HAP-1 (cell line): Measurements from ENCODE around the gene ADNP.

Experiments
- DNase-seq, 2 experiments: peaks; one replicate each; pipeline ENCODE4 v3.0.0-alpha.2; 2016 to 2020; ENCODE audit warnings: low spot score in 2 of 2
- H3K27me3 ChIP-seq: fragments of 250-450 bp; sonication (Bioruptor Pico); 2 replicates; pipeline ENCODE4 v1.5.1; 2020; ENCODE audit warnings: low read depth, mild to moderate bottlenecking, moderate library complexity
- H3K36me3 ChIP-seq: fragments of 250-450 bp; sonication (Bioruptor Pico); replicated peaks from 2 replicates; pipeline ENCODE4 v1.5.1; 2020; ENCODE audit warnings: mild to moderate bottlenecking
- H3K4me1 ChIP-seq: fragments of 250-450 bp; sonication (Bioruptor Pico); 2 replicates; pipeline ENCODE4 v1.5.1; 2020; ENCODE audit warnings: mild to moderate bottlenecking
- H3K4me3 ChIP-seq: fragments of 250-450 bp; sonication (Bioruptor Pico); 2 replicates; pipeline ENCODE4 v1.5.1; 2020; ENCODE audit warnings: mild to moderate bottlenecking, moderate library complexity
- H3K9me3 ChIP-seq: fragments of 250-450 bp; sonication (Bioruptor Pico); 2 replicates; pipeline ENCODE4 v1.5.1; 2020; ENCODE audit warnings: mild to moderate bottlenecking, moderate library complexity
- in situ Hi-C: fragments of 300-500 bp; cut with MboI; formaldehyde crosslinking; loops from 3 replicates; pipeline ENCODE4 v1.14.3; 2020; ENCODE audit warnings: low sequenced_read_pairs, inconsistent platforms, mixed read lengths

The ADNP gene

DNA sequence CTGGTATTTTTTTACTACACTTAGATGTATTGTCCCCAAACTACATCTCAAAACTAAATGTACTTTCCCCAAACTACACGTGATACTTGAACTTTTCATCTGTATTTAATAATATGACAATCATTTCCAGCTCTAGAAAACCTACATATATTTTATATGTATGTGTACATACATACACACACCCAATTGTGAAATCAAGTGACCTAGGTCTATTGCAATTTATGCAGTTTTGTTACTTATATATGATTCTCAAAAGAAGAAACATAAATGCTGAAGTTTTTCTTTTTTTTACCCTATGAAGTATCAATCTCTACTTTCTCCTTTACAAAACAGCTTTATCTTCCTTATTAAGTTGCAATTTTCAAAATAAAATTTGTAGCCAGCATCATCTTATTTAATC is 4.7 kb downstream of the ADNP start:
- peaks cover 41% of the 10 kb centered on the region for H3K4me1 ChIP-seq
- no peaks in the 10 kb centered on the region for H3K27me3 ChIP-seq
- DNase-seq: no peak
- in situ Hi-C loops: no loop called here
- H3K4me3 ChIP-seq: no peak overlapping the region
- H3K9me3 ChIP-seq: no peaks in the 10 kb centered on the region
- H3K36me3 ChIP-seq: peaks cover 67% of the 10 kb centered on the region

DNA sequence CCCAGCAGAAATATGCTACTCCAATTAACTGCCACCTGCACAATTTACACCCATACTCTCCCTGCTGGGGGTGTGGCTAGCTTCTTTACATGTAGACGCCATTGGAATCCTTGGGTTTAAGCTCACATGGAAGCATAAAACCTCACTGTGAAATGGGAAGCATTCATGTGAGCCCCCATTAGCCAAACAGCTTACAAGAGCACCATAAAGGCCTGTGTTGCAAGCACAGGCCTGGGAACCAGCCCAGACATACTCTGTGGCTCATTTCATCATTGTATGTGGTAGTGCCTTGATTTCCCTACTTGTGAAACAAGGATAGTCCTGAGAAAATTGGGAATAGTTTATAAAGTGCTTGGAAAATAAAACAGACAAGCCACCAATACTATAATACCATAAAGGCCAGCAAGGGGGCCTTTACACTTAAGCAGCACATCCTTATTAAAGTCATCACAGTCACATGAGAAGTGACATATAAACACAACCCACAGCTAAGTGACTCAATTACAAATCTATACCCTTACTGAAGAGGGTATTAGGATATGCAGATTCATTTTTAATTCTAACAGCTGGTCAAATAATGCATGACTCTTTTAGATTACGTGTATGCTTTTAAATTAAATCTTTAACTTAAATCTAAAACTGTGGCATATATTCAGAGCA is 6.8 kb downstream of the ADNP start:
- no peaks in the 10 kb centered on the region for H3K27me3 ChIP-seq
- DNase-seq: no peak
- in situ Hi-C loops: no loop called here
- peaks cover 46% of the 10 kb centered on the region for H3K4me1 ChIP-seq
- H3K9me3 ChIP-seq: no peaks in the 10 kb centered on the region
- H3K4me3 ChIP-seq: no peak overlapping the region
- peaks cover 78% of the 10 kb centered on the region for H3K36me3 ChIP-seq

DNA sequence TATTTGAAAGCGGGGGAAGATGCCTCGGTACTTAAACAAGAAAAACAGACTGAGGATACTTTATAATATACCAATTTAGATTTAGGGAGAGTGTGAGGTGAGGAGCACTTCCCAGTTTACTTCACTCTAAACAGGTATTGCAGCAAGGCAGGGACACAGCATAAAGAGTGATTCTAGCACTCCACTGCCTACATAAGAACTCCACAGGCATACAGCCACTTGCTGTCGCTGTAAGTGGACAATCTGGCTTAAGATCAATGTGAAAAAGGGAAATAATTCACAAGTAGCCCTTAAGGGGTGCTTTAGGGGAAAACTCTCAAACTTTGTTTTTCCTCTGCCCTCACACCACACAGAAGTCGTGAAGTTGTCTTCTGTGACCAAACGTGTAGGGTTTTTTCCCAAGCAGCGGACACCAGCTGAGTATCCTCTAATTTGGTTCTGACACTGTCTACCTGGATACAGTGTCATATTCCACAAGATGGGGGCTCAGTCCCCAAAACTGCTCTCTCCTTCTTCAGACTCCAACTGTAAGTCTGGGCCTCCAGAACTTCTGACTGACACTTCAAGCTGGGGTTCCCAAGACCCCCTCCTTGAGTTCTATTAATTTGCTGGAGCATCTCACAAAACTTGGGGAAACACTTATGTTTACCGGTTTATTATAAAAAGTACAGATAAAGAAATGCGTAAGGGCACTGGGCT is 9.3 kb downstream of the ADNP start:
- in situ Hi-C loops: no loop called here
- no peak for DNase-seq
- H3K4me3 ChIP-seq: no peak overlapping the region
- no peaks in the 10 kb centered on the region for H3K9me3 ChIP-seq
- no peaks in the 10 kb centered on the region for H3K27me3 ChIP-seq
- peaks cover 71% of the 10 kb centered on the region for H3K36me3 ChIP-seq
- peaks cover 36% of the 10 kb centered on the region for H3K4me1 ChIP-seq

DNA sequence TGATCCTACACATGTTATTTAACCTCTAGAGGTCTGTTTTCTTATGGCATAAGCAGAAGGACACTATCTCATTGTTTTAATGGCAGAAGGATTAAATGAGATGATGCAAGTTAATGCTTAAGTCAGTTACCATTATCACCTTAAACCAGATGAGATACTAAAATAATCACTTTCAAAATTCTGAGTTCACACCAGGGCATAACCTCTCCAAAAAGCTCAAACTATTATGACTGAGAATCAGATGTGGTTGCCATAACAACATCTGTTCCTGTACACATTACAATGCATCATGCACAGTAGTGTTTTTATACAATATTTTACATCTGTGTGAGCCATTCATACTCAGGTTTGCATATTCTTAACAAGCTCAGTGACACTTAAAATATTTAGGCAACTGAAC is 10.2 kb downstream of the ADNP start:
- in situ Hi-C loops: no loop called here
- DNase-seq: no peak
- H3K36me3 ChIP-seq: peaks cover 62% of the 10 kb centered on the region

DNA sequence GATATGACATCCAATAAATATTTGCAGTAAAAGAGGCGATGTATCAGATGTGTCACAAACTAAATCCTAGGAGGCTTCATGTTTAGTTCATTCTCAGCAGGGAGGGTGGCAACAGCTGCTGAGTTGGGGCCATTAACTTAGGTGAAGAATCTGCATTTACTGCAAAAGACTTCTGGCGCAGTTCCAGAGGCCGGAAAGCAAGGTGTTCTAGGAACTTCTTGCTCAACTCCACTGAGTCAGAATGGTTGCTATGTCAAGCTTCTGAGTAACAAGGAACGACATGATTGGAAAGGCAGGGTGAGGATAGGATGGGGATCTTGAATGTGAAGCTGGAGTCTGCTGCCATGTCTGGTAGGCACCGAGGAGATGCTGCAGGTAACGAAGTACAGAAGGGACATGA is 11.7 kb downstream of the ADNP start:
- Histone ChIP-seq H3K4me3 (no peak overlapping the region), H3K36me3 (peaks cover 52% of the 10 kb centered on the region), H3K4me1 (peaks cover 37% of the 10 kb centered on the region), H3K27me3 (no peaks in the 10 kb centered on the region), H3K9me3 (no peaks in the 10 kb centered on the region)
- peak in 1 of 2 experiments; percentile 32 for DNase-seq
- in situ Hi-C loops: no loop called here

More for the DNA sequence above, 10.2 kb downstream of the ADNP start:
- no peaks in the 10 kb centered on the region for H3K9me3 ChIP-seq
- no peaks in the 10 kb centered on the region for H3K27me3 ChIP-seq
- H3K4me1 ChIP-seq: peaks cover 33% of the 10 kb centered on the region
- no peak overlapping the region for H3K4me3 ChIP-seq

DNA sequence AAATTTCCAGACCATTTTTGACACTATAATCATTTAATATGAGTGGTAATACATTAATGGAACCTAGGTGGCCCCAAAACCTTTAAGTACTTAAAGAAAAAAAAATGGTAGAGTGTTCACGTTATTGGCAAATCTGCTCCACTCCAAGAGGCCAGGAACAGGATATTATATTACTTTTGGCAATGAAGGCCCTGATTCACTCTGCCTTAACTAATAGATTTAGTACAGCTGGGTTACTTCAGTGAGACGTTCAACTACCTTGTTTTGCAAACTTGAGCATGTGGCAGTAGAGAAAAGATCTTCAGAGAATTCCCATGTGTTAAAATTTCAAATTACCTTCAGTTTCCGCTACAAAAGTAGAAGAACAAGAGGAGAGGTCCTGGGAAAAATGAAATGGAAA is 12.8 kb downstream of the ADNP start:
- Histone ChIP-seq H3K4me1 (peaks cover 35% of the 10 kb centered on the region), H3K4me3 (no peak overlapping the region), H3K9me3 (no peaks in the 10 kb centered on the region), H3K36me3 (peaks cover 49% of the 10 kb centered on the region), H3K27me3 (no peaks in the 10 kb centered on the region)
- in situ Hi-C loops: no loop called here
- DNase-seq: no peak

DNA sequence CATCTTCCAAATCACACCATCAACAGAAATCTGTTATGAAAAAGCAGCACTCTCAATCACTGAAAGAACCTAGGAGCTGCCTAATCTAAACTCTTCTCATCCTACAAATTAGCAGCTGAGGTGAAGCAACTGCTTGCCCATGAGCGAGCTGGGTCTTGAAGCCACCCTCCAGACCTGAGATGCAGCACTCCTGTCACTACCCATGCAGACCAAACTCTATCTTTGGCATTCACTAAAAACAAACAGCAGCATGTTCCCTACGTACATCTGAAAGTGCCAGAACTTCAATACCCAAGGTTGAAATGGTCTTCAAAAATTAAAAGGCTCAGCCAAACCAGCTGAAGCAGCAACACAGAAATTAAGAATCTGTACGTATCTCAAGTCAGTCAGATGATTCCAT is 14.3 kb downstream of the ADNP start:
- Histone ChIP-seq H3K36me3 (peaks cover 48% of the 10 kb centered on the region), H3K27me3 (no peaks in the 10 kb centered on the region), H3K9me3 (no peaks in the 10 kb centered on the region), H3K4me1 (peaks cover 33% of the 10 kb centered on the region), H3K4me3 (no peak overlapping the region)
- in situ Hi-C loops: no loop called here
- DNase-seq: no peak

DNA sequence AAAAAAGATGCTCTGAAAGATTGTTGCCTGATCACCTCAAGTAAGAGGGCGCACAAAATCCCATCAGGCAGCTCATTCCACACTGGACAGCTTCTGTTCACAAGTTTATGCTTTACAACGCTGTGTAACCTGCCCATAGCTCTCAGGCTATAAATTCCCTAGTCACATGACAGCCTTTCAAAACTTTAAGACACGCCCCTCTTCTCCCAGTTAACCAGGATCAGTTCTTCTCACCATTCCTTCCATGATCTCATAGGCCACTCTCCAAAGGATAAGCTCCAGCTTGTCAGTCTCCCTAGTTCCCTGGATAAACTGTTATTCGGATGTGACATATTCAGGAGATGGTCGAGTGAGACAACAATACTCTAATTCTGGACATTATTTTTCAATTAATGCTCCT is 15.0 kb downstream of the ADNP start:
- Histone ChIP-seq H3K36me3 (peaks cover 53% of the 10 kb centered on the region), H3K27me3 (no peaks in the 10 kb centered on the region), H3K4me1 (peaks cover 27% of the 10 kb centered on the region), H3K9me3 (no peaks in the 10 kb centered on the region), H3K4me3 (no peak overlapping the region)
- in situ Hi-C loops: no loop called here
- peak; percentile 47 to 67 for DNase-seq

DNA sequence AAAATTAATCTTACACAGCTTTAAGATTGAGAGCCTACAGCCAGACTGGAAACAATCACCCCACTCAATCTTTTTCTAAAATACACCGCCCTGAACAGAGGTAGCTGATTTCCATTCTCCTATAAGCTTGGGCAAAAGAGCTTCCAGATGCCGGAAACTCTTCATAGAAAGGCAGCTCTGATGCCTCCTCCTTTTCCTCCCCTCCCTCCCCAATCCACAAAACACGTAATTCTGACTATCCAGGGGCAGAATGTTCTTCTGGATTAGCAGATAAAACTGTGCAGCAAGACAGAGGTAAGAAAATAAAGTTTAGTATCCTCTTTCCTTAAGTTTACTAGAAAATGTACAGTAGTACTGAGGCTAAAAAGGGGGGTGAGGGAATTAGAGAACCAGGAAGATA is 15.8 kb downstream of the ADNP start:
- peaks cover 21% of the 10 kb centered on the region for H3K4me1 ChIP-seq
- no peaks in the 10 kb centered on the region for H3K9me3 ChIP-seq
- no peak for DNase-seq
- H3K27me3 ChIP-seq: no peaks in the 10 kb centered on the region
- peaks cover 51% of the 10 kb centered on the region for H3K36me3 ChIP-seq
- no peak overlapping the region for H3K4me3 ChIP-seq
- in situ Hi-C loops: no loop called here

DNA sequence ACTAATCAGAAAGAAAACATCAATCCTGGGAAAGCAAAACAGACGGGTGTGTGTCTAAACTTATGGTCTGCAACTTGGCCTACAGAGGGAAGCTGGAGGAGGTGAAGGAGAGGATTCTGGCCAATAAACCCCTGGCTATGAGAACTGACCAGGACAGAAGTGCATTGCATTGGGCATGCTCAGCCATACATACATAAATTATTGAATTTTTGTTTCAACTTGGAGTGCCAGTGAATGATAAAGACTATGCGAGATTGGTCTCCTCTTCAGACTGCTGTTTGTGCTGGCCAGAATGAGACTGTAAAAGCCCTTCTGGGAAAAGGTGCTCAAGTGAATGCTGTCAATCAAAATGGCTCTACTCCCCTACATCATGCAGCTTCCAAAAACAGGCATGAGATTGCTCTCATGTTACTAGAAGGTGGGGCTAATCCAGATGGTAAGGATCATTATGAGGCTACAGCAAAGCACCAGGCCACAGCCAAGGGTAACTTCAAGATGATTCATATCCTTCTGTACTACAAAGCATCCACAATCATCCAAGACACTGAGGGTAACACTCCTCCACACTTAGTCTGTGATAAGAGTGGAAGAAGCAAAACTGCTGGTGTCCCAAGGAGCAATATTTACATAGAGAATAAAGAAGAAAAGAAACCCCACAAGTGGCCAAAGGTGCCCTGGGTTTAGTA is 17.4 kb downstream of the ADNP start:
- H3K27me3 ChIP-seq: no peaks in the 10 kb centered on the region
- H3K36me3 ChIP-seq: peaks cover 49% of the 10 kb centered on the region
- H3K4me3 ChIP-seq: no peak overlapping the region
- peaks cover 20% of the 10 kb centered on the region for H3K4me1 ChIP-seq
- no peak for DNase-seq
- in situ Hi-C loops: no loop called here
- H3K9me3 ChIP-seq: no peaks in the 10 kb centered on the region

DNA sequence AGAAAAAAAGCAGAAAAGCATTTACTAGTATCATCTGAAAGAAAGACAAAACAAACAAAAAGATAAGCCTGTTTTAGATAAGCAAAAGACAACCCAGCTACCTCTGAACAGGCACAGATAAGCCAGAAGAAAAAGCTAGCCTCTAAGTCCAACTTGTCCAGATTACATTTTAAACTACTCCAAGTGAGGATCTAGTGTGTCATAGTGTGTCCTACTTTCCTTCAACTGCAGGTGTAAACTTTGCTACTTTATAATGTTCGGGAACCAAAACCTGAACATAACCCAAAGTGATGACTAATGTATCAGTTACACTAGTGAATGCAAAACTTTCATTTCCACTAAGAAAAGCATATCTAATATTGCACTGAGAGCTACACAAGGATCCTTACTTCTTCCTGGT is 19.5 kb downstream of the ADNP start:
- Histone ChIP-seq H3K36me3 (peaks cover 38% of the 10 kb centered on the region), H3K9me3 (no peaks in the 10 kb centered on the region), H3K4me1 (peaks cover 12% of the 10 kb centered on the region), H3K4me3 (no peak overlapping the region), H3K27me3 (no peaks in the 10 kb centered on the region)
- in situ Hi-C loops: no loop called here
- no peak for DNase-seq

DNA sequence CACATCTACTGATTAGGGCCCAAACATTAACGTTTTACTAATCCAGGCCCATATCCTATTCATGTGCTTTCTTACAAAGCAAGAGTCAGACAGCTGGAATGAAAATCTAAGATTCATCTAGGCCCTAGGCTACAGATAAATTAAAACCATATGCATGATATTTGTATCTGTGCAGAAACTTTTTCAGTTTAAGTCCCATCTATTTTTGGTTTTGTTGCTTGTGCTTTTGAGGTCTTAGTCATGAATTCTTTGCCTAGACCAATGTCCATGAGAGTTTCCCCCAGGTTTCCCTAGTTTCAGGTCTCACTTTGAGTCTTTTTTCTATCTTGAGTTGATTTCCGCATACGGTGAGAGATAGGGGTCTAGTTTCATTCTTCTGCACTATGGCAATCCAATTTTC is 20.2 kb downstream of the ADNP start:
- in situ Hi-C loops: no loop called here
- H3K36me3 ChIP-seq: peaks cover 40% of the 10 kb centered on the region
- no peaks in the 10 kb centered on the region for H3K9me3 ChIP-seq
- H3K27me3 ChIP-seq: no peaks in the 10 kb centered on the region
- peaks cover 10% of the 10 kb centered on the region for H3K4me1 ChIP-seq
- no peak for DNase-seq
- no peak overlapping the region for H3K4me3 ChIP-seq

DNA sequence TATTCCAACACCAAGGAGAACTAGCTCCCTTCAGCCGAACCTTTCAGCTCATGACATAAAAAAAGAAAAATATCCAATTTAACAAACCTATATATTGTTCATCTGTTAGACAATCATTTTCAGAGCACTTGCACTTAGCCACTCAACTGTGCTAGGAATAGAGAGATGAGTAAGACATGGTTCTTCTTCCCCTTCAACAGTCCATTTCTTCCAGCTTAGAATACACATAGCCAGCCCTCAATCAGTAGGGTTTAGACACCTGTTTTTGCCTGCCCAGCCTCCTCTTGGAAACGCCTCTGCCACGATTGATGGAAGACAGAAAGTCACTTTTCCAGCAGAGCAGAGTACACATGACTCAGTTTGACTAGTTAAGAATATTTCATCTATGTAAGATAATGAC is 21.8 kb downstream of the ADNP start:
- H3K9me3 ChIP-seq: no peaks in the 10 kb centered on the region
- H3K4me1 ChIP-seq: peaks cover 6% of the 10 kb centered on the region
- H3K4me3 ChIP-seq: no peak overlapping the region
- in situ Hi-C loops: no loop called here
- no peak for DNase-seq
- no peaks in the 10 kb centered on the region for H3K27me3 ChIP-seq
- H3K36me3 ChIP-seq: peaks cover 43% of the 10 kb centered on the region

DNA sequence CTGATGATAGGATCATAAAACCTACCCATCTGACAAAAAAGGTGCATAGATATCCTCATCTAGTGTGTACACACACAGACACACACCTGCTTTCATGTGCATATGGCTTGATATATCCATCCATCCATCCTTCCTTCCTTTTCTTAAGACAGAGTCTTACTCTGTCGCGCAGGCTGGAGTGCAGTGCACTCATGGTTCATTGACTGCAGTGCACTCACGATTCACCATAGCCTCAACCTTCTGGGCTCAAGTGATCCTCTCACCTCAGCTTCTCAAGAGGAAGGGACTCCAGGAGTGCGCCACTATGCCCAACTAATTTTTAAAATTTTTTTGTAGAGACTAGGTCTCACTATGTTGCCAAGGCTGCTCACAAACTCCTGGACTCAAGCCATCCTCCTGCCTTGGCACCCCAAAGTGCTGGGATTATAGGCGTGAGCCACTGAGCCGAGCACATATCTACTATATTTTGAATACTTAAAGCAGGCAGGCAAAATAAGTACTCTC is 27.1 kb downstream of the ADNP start:
- DNase-seq: no peak
- Histone ChIP-seq H3K36me3 (peaks cover 66% of the 10 kb centered on the region), H3K27me3 (no peaks in the 10 kb centered on the region), H3K4me3 (no peak overlapping the region), H3K9me3 (no peaks in the 10 kb centered on the region), H3K4me1 (peaks cover 6% of the 10 kb centered on the region)
- in situ Hi-C loops: no loop called here
